CD4-positive, alpha-beta T cell treated with Interleukin-21 for 1 hour (primary cell): ENCODE results near the gene STX2.
A peak's percentile ranks its signal among the peaks of the same experiment; 100 is the strongest.
"Not testable (repeated sequence)": the region's sequence is repeated elsewhere in the genome, so short reads cannot be mapped to it uniquely, and the experiment has no call there.

ENCODE experiments used
- DNase-seq: peaks from one replicate; pipeline ENCODE4 v3.0.0-alpha.2; 2020

The STX2 gene

DNA sequence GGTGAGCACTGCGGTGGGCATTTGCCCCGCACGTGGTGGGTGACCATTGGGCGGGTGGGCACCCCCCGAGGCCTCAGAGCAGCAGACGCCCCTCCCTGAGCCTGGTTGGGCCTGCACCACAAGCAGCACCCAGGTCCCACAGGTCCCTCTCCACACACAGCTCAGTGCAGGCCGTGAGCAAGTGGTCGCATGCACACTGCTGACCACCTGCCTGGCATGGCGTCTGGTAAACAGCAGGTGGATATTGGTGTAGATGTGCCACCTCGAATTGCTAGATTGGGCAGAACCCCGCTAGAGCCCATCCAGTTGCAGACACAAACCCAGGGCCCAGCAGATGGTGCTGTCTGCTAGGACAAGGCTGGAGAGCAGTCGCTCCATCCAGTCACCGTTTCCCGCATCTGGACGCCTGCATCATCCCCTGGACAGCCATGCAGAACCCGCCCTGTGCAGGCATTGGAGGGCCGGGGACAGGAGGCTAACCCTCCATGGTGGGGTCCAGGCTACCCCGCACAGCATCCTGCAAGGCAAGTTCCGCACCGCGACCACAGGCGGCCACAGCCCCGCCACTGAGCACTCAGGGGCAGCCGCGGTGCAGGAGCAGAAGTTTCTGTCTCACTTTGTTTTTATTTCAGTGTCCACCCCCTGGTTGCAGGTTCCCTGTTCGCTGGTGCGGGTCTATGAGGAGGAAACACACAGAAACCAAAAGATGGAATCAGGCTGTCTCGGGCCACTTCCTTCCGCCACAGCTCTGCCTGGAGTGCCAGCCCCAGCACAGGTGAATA, 77.3 kb downstream of the STX2 start:
- peak; percentile 63 for DNase-seq

DNA sequence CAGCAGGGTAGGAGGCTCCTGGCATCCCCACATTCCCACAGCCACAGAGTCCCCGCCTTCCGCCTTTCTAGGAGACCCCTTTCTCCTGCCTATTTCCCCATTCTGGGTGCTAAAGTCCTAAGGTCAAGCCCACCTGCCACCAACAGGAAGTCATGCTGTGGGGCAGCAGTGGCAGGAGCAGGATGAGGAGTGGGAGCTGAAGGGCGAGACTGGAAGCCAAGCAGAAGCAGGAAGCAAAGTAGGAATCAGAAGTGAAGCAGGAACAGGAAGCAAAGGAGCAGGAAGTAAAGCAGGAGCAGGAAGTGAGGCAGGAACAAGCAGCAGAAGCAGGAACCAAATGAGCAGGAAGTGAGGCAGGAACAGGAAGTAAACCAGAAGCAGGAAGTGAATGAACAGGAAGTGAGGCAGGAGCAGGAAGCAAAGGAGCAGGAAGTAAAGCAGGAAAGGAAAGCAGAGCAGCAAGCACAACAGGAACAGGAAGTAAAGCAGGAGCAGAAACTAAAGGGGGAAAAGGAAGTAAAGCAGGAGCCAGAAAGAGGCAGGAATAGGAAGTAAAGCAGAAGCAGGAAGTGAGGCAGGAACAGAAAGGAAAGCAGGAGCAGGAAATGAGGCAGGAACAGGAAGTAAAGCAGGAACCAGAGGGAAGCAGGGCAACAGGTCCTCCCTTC, 84.7 kb downstream of the STX2 start:
- no peak for DNase-seq

DNA sequence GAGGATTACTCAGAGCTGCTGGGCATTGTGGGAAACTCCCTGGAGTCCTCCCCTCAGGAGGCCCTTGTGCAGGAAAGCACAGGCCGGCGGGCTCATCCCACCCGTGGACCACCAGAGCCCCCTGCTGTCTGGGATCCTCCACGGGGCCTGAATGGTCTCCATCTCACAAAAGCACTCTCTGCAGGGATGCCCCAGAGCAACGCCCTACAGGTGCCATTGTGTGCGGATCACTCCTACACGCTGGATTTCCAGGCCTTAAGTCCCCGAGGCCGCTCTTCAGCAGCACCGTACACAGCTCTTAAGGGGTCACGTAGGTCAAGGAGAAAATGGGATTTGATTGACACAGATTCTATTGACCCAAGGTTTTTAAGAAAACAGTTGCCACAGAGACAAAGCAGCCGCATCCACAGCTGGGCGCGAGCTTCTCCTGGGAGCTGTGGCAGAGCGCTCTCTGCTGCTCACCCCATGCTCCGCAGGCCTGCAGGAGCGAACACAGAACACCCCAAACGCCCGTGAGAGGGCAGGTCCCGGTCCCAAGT, 86.3 kb downstream of the STX2 start:
- DNase-seq, result no peak

GRCh38 chr12:130752037-130752436, 87.0 kb downstream of the STX2 start:
- DNase-seq, result not testable (repeated sequence)

GRCh38 chr12:130748786-130749185, 90.3 kb downstream of the STX2 start:
- DNase-seq, result no peak

DNA sequence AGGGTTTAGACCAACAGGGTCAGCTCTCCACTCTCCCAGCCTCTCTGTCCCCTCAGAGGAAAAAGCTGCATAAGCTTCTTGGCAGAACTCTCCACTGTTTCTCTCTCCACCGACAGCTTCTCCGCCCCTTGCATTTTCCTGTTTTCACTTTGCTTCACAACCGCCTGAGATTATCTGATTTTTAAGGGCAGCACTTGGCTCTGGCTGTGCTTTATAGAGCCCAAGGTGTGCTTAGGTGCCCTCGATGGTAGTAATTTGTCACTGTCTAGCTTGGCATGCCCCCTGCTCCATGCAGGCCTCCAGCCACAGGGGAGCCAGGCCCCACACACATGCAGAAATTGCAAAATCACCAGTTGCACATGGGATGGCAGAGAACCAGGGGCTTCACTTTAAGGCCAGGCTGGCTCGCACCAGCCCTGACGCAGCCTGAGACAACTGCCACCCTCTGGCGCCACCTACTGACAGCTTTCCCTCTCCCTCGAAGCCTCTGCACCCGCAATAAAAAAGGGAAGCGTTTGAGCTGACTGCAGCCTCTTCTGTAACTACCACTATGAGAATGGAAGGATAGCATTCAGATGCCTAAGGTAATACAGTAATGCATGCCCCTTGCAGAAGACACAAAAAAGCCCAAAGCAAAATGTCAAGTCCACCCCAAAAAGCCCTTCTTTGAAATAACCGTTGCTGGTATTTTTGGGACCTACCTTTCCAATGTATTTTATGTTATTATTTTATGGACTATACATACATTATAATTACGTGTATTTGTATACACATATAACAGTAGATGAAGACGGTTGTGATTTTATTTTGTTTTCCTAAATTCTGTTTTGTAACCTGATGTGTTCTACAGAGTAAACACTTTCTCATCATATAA, 90.9 kb downstream of the STX2 start:
- DNase-seq, result peak; percentile 58

GRCh38 chr12:130746546-130746945, 92.5 kb downstream of the STX2 start:
- DNase-seq, result no peak

GRCh38 chr12:130745921-130746320, 93.1 kb downstream of the STX2 start:
- no peak for DNase-seq

- no peak for DNase-seq
Observed at GRCh38 chr12:130744274-130744673, 94.8 kb downstream of the STX2 start.

GRCh38 chr12:130743606-130744005, 95.4 kb downstream of the STX2 start:
- DNase-seq, result no peak

GRCh38 chr12:130743176-130743575, 95.9 kb downstream of the STX2 start:
- no peak for DNase-seq

DNA sequence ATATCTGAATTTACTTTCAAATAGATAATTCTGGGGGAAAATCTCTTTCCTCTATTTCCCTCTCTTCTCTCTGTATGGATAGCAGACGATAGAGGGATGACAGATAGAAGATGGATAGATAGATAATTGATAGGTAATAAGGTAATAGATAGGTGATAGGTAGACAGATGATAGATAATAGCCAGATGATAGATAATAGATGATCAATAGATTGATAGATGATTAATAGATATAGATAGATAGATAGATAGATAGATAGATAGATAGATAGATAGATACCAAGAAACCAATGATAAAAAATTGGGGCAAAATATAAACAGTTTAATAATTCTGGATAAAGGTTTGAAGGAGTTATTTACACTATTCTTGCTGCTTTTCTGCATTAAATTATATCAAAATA, 96.3 kb downstream of the STX2 start:
- no peak for DNase-seq

DNA sequence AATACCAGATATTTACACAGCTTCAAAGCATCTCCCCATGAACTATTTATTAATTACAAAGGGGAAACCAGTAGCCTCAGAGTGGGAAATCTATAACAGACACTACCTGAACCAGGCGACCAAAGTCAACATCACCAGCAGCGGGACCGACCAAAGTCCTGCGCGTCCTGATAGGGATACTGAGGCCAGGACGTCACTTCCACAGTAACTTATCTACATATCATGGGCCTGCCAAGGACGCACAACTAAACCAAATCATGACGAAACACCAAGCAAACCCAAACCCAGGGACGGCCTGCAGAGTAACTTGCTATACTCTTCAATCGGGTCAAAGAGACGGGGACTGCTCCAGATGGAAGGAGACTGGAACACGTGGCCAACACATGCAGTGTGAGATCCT, 96.9 kb downstream of the STX2 start:
- DNase-seq, result no peak
